Mesenchymal stem cell (in vitro differentiated cells and primary cell): ENCODE data around the gene P2RX4.
A peak's percentile ranks its signal among the peaks of the same experiment; 100 is the strongest.

Source experiments
- DNase-seq: peaks from one replicate; pipeline ENCODE4 v3.0.0-alpha.2; 2013
- H2AFZ ChIP-seq: one replicate; pipeline ENCODE4 v1.6.1; 2013; ENCODE audit warnings: low read depth, mild to moderate bottlenecking, control low read depth, inconsistent platforms, low read length, moderate library complexity
- H2AK5ac ChIP-seq: 2 replicates; pipeline ENCODE4 v1.6.1; 2013; ENCODE audit warnings: low read length, moderate library complexity, mild to moderate bottlenecking, inconsistent platforms; ENCODE audit not compliant: severe bottlenecking
- H2BK120ac ChIP-seq: one replicate; pipeline ENCODE4 v1.6.1; 2013; ENCODE audit warnings: low read depth, mild to moderate bottlenecking, inconsistent platforms, low read length, moderate library complexity
- H2BK12ac ChIP-seq, 2 experiments: one replicate each; pipeline ENCODE4 v1.6.1; 2013; ENCODE audit warnings: inconsistent platforms in 2 of 2, low read length in 2 of 2, mild to moderate bottlenecking in 2 of 2, moderate library complexity in 2 of 2, control low read depth in 1 of 2
- H2BK15ac ChIP-seq: one replicate; pipeline ENCODE4 v1.6.1; 2013; ENCODE audit warnings: mild to moderate bottlenecking, low read depth, inconsistent platforms; ENCODE audit not compliant: poor library complexity, severe bottlenecking
- H2BK5ac ChIP-seq: 2 replicates; pipeline ENCODE4 v1.6.1; 2013; ENCODE audit warnings: low read depth, mild to moderate bottlenecking, low read length, control low read depth, inconsistent platforms; ENCODE audit not compliant: poor library complexity, severe bottlenecking
- H3K14ac ChIP-seq, 2 experiments: one replicate each; pipeline ENCODE4 v1.6.1; 2013; ENCODE audit warnings: inconsistent platforms in 2 of 2, low read length in 2 of 2, control low read depth in 1 of 2, mild to moderate bottlenecking in 1 of 2, moderate library complexity in 1 of 2
- H3K18ac ChIP-seq, 2 experiments: one replicate each; pipeline ENCODE4 v1.6.1; 2013; ENCODE audit warnings: inconsistent platforms in 2 of 2, low read length in 2 of 2, control low read depth in 1 of 2, low read depth in 1 of 2, mild to moderate bottlenecking in 1 of 2
- H3K23ac ChIP-seq, 2 experiments: one replicate each; pipeline ENCODE4 v1.6.1; 2013; ENCODE audit warnings: inconsistent platforms in 2 of 2, low read length in 2 of 2, mild to moderate bottlenecking in 2 of 2, moderate library complexity in 2 of 2, control low read depth in 1 of 2
- H3K27ac ChIP-seq: 2 replicates; pipeline ENCODE4 v1.5.1; 2013; ENCODE audit warnings: mild to moderate bottlenecking, moderate library complexity, low read length, control low read depth, inconsistent platforms; ENCODE audit not compliant: poor library complexity, severe bottlenecking
- H3K27me3 ChIP-seq, 2 experiments: 2 replicates each; pipeline versions ENCODE4 v1.6.1 to v1.7.0; 2013; ENCODE audit warnings: low read length in 2 of 2, mild to moderate bottlenecking in 2 of 2, moderate library complexity in 2 of 2, control low read depth in 1 of 2, inconsistent platforms in 1 of 2; ENCODE audit not compliant: control insufficient read depth in 1 of 2, insufficient read depth in 1 of 2
- H3K36me3 ChIP-seq, 2 experiments: 2 replicates each; pipeline versions ENCODE4 v1.6.1 to v1.7.0; 2013; ENCODE audit warnings: low read length in 2 of 2, control low read depth in 1 of 2, inconsistent platforms in 1 of 2, low read depth in 1 of 2, mild to moderate bottlenecking in 1 of 2; ENCODE audit not compliant: insufficient read depth in 2 of 2, control insufficient read depth in 1 of 2
- H3K4ac ChIP-seq, 2 experiments: one replicate each; pipeline ENCODE4 v1.6.1; 2013; ENCODE audit warnings: inconsistent platforms in 2 of 2, low read length in 2 of 2, mild to moderate bottlenecking in 2 of 2, moderate library complexity in 2 of 2, control low read depth in 1 of 2, low read depth in 1 of 2
- H3K4me1 ChIP-seq: 2 replicates; pipeline ENCODE4 v1.6.1; 2013; ENCODE audit warnings: low read depth, low read length, control low read depth; ENCODE audit not compliant: control insufficient read depth, insufficient read depth
- H3K4me2 ChIP-seq: 2 replicates; pipeline ENCODE4 v1.6.1; 2013; ENCODE audit warnings: low read length, mild to moderate bottlenecking, inconsistent platforms; ENCODE audit not compliant: poor library complexity, severe bottlenecking
- H3K4me3 ChIP-seq, 2 experiments: 2 replicates each; pipeline versions ENCODE4 v1.5.1 to v1.7.0; 2013; ENCODE audit warnings: low read length in 2 of 2, mild to moderate bottlenecking in 2 of 2, control low read depth in 1 of 2, low read depth in 1 of 2; ENCODE audit not compliant: insufficient read depth in 1 of 2
- H3K79me1 ChIP-seq: replicated peaks from 2 replicates; pipeline ENCODE4 v1.6.1; 2013; ENCODE audit warnings: mild to moderate bottlenecking, control low read depth, low read length, inconsistent platforms; ENCODE audit not compliant: poor library complexity, severe bottlenecking
- H3K9ac ChIP-seq: 2 replicates; pipeline ENCODE4 v1.7.0; 2013; ENCODE audit warnings: mild to moderate bottlenecking, low read length, moderate library complexity
- H3K9me3 ChIP-seq: 2 replicates; pipeline ENCODE4 v1.7.0; 2013; ENCODE audit warnings: mild to moderate bottlenecking, low read length; ENCODE audit not compliant: control insufficient read depth
- H4K8ac ChIP-seq: one replicate; pipeline ENCODE4 v1.6.1; 2013; ENCODE audit warnings: inconsistent platforms, mild to moderate bottlenecking, low read length, moderate library complexity
- H4K91ac ChIP-seq: one replicate; pipeline ENCODE4 v1.6.1; 2013; ENCODE audit warnings: mild to moderate bottlenecking, low read length, inconsistent platforms
- WGBS: methylation state at CpG from one replicate; pipeline ENCODE4 v1.1.7; 2013; ENCODE audit warnings: mixed read lengths; 5-methylcytosine and 5-hydroxymethylcytosine counted together

Gene P2RX4

DNA sequence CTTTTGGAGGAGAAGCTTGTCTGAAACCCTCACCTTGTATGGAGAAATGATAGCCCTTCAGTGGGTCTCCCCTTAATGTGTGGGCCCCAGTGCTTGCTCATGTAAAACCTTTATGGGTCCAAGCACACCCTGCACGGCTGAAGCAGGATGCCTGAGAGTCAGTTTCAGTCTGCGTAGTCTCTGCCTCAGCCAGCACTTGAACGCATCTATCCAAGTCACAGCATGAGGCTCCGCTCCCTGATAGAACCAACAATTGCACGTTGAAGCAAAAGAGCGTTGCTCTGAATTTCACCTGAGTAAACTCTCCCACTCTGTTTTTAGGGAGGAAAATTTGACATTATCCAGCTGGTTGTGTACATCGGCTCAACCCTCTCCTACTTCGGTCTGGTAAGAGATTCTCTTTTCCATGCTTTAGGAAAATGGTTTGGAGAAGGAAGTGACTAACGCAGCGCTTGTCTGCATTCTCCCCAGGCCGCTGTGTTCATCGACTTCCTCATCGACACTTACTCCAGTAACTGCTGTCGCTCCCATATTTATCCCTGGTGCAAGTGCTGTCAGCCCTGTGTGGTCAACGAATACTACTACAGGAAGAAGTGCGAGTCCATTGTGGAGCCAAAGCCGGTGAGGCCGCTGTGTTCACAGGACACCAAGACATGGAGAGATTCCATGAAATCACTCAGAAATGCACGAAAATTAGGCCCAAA lies 33.0 kb upstream of the P2RX4 start:
- H2AK5ac ChIP-seq: no peak overlapping the region
- H3K27ac ChIP-seq: no peak overlapping the region
- no peak overlapping the region for H3K9ac ChIP-seq
- no peak overlapping the region for H3K4me3 ChIP-seq
- no peak overlapping the region for H2BK5ac ChIP-seq
- no peak overlapping the region for H2BK12ac ChIP-seq
- no peak overlapping the region for H3K18ac ChIP-seq
- H3K4ac ChIP-seq: no peak overlapping the region
- H3K14ac ChIP-seq: no peak overlapping the region
- 83% methylated on average over 18 of the region's 19 CpGs for WGBS
- no peak overlapping the region for H2BK120ac ChIP-seq
- no peaks in the 10 kb centered on the region for H3K79me1 ChIP-seq
- H3K9me3 ChIP-seq: no peaks in the 10 kb centered on the region
- no peak overlapping the region for H2AFZ ChIP-seq
- H3K4me2 ChIP-seq: no peak overlapping the region
- H2BK15ac ChIP-seq: no peak overlapping the region
- H3K36me3 ChIP-seq: no peaks in the 10 kb centered on the region
- no peak overlapping the region for H4K91ac ChIP-seq
- DNase-seq: no peak
- no peak overlapping the region for H4K8ac ChIP-seq
- no peak overlapping the region for H3K23ac ChIP-seq
- peaks cover 4% of the 10 kb centered on the region for H3K4me1 ChIP-seq
- H3K27me3 ChIP-seq: no peaks in the 10 kb centered on the region

DNA sequence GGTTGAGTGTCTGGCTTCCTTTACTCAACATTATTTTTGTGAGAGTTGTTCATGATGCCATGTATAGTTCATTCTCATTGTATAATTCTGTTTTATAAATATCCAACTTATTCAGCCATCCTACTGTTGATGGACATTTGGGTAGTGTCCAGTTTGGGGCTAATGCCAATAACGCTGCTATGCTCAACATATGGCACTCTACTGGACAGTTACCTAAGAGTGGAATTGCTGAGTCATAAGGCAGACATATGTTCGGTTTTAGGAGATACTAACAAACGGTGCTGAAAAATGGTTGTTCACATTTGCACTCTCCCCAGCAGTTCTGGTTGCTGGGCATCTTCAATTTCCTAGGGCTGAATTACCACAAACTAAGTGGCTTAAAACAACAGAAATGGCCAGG lies 28.7 kb upstream of the P2RX4 start:
- Histone ChIP-seq H3K4me3 (no peak overlapping the region), H3K27ac (no peak overlapping the region), H3K4me1 (peaks cover 1% of the 10 kb centered on the region), H3K23ac (no peak overlapping the region), H3K79me1 (no peaks in the 10 kb centered on the region), H2BK5ac (no peak overlapping the region), H2BK12ac (no peak overlapping the region), H3K14ac (no peak overlapping the region), H4K91ac (no peak overlapping the region), H2AFZ (no peak overlapping the region), H3K9me3 (peaks cover 2% of the 10 kb centered on the region), H2BK120ac (no peak overlapping the region), H3K9ac (no peak overlapping the region), H2AK5ac (no peak overlapping the region), H3K4ac (no peak overlapping the region), H3K27me3 (no peaks in the 10 kb centered on the region), H2BK15ac (no peak overlapping the region), H3K36me3 (peaks cover 0 to 2% of the 10 kb centered on the region in 2 experiments), H3K18ac (no peak overlapping the region), H3K4me2 (no peak overlapping the region), H4K8ac (no peak overlapping the region)
- peak; percentile 63 for DNase-seq
- WGBS: 70% methylated on average over 3 of the region's 3 CpGs

GRCh38 chr12:121182222-121182893 lies 27.6 kb upstream of the P2RX4 start:
- no peak overlapping the region for H2AFZ ChIP-seq
- no peak overlapping the region for H3K18ac ChIP-seq
- no peak overlapping the region for H3K23ac ChIP-seq
- peaks cover 3% of the 10 kb centered on the region for H3K9me3 ChIP-seq
- no peak overlapping the region for H2AK5ac ChIP-seq
- no peak overlapping the region for H2BK12ac ChIP-seq
- WGBS: 100% methylated on average over 1 of the region's 3 CpGs
- H3K4ac ChIP-seq: no peak overlapping the region
- H3K79me1 ChIP-seq: no peaks in the 10 kb centered on the region
- H3K4me2 ChIP-seq: no peak overlapping the region
- no peak for DNase-seq
- H3K27me3 ChIP-seq: no peaks in the 10 kb centered on the region
- no peak overlapping the region for H2BK15ac ChIP-seq
- no peak overlapping the region for H2BK5ac ChIP-seq
- peaks cover 1% of the 10 kb centered on the region for H3K4me1 ChIP-seq
- H3K4me3 ChIP-seq: no peak overlapping the region
- H4K91ac ChIP-seq: no peak overlapping the region
- no peak overlapping the region for H2BK120ac ChIP-seq
- H4K8ac ChIP-seq: no peak overlapping the region
- H3K14ac ChIP-seq: no peak overlapping the region
- no peak overlapping the region for H3K27ac ChIP-seq
- peaks cover 0 to 2% of the 10 kb centered on the region in 2 experiments for H3K36me3 ChIP-seq
- H3K9ac ChIP-seq: no peak overlapping the region

GRCh38 chr12:121184425-121184824 lies 25.5 kb upstream of the P2RX4 start:
- H3K36me3 ChIP-seq: peaks cover 0 to 2% of the 10 kb centered on the region in 2 experiments
- WGBS: 83% methylated on average over 15 of the region's 15 CpGs
- no peaks in the 10 kb centered on the region for H3K79me1 ChIP-seq
- H2BK12ac ChIP-seq: no peak overlapping the region
- no peaks in the 10 kb centered on the region for H3K27me3 ChIP-seq
- H3K14ac ChIP-seq: no peak overlapping the region
- no peak overlapping the region for H3K23ac ChIP-seq
- no peak overlapping the region for H4K8ac ChIP-seq
- no peak overlapping the region for H2BK15ac ChIP-seq
- no peak overlapping the region for H3K4me2 ChIP-seq
- H2AFZ ChIP-seq: no peak overlapping the region
- no peak overlapping the region for H3K4me3 ChIP-seq
- no peak overlapping the region for H2AK5ac ChIP-seq
- H2BK5ac ChIP-seq: no peak overlapping the region
- no peak overlapping the region for H4K91ac ChIP-seq
- H3K18ac ChIP-seq: peak overlapping the region in 1 of 2 experiments; percentile 80
- H3K4me1 ChIP-seq: peaks cover 3% of the 10 kb centered on the region
- no peak overlapping the region for H3K9ac ChIP-seq
- DNase-seq: no peak
- no peak overlapping the region for H2BK120ac ChIP-seq
- H3K4ac ChIP-seq: no peak overlapping the region
- peaks cover 3% of the 10 kb centered on the region for H3K9me3 ChIP-seq
- H3K27ac ChIP-seq: no peak overlapping the region
